GM12892 (cell line): ENCODE data around the gene SEMA3A.

Experiments
- POLR2A ChIP-seq: IDR thresholded peaks from 2 replicates; pipeline ENCODE4 v1.6.1; 2011; ENCODE audit warnings: low read depth, low read length, control low read depth
- POLR2AphosphoS5 ChIP-seq: IDR thresholded peaks from 2 replicates; pipeline ENCODE4 v1.6.1; 2011; ENCODE audit warnings: low read depth, low read length, control low read depth
- TAF1 ChIP-seq: IDR thresholded peaks from 2 replicates; pipeline ENCODE4 v1.6.1; 2011; ENCODE audit warnings: low read depth, mild to moderate bottlenecking, control low read depth, low read length, borderline replicate concordance

DNA sequence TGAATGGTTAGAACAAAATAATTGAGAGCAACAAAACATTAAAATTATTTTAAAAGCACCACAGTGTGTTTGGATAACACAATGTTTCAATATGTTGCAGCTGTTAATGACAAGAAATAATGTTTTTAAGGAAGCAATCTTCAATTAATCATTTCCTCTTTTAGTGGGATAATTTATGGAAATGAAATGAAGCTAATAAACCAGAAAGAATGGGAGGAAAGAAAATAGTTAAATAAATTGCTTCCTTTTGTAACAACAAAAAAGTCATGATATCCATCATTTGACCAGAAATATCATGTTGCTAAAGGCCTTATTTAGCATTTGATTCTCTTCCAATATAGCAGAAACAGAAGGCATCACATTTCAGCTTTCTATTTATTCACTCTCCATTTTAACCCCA, 224.5 kb downstream of the SEMA3A start:
- no peak for TF ChIP-seq TAF1
- no peak for TF ChIP-seq POLR2AphosphoS5
- no peak for TF ChIP-seq POLR2A
